HG02870 (cell line): ENCODE results near the gene SPON1.
A peak's percentile ranks its signal among the peaks of the same experiment; 100 is the strongest.

Experiments used
- ATAC-seq: cut with Tn5 transposase; IDR thresholded peaks from one replicate; pipeline ENCODE4 v1.9.1; 2021; ENCODE audit warnings: mild to moderate bottlenecking, moderate library complexity; ENCODE audit not compliant: unreplicated experiment

SPON1 gene

GRCh38 chr11:14308897-14309387 is 346.4 kb downstream of the SPON1 start:
- peak; percentile 40 for ATAC-seq

GRCh38 chr11:14309425-14310192 is 347.1 kb downstream of the SPON1 start:
- no peak for ATAC-seq

GRCh38 chr11:14310679-14311078 is 348.2 kb downstream of the SPON1 start:
- ATAC-seq = no peak

- ATAC-seq = no peak
Measured at GRCh38 chr11:14312736-14313438, 350.4 kb downstream of the SPON1 start.

- no peak for ATAC-seq
Measured at GRCh38 chr11:14314127-14314526, 351.6 kb downstream of the SPON1 start.

- peak; percentile 41 for ATAC-seq
Measured at GRCh38 chr11:14315130-14315529, 352.6 kb downstream of the SPON1 start.
